HCT116 (cell line): Measurements from ENCODE around the gene DHX15. TPM values are rescaled to one million over a fixed set of nuclear protein-coding genes. Genes with fewer than 3 reads are reported as not detected.

Source experiments
- ATAC-seq: fragments of 200-7000 bp; cut with Tn5 transposase; 2 replicates; pipeline ENCODE4 v1.9.1; 2020; ENCODE audit warnings: mild to moderate bottlenecking, moderate library complexity
- BruUV-seq: library from RNA; stranded (reverse); fragments of 400-500 nt; replicated peaks from 2 replicates; lab custom pipeline; 2021; lab: Mats Ljungman, UMichigan
- CTCF ChIA-PET: fragments of 300-600 bp; sonication (Branson Sonifier 250); formaldehyde crosslinking; loops from one replicate; lab custom pipeline; 2021; ENCODE audit warnings: antibody characterized with exemption; lab: Charles Lee
- POLR2A ChIA-PET: fragments of 300-600, 350-600 bp; sonication (Branson Sonifier 250); formaldehyde crosslinking; loops from one replicate; lab custom pipeline; 2021; ENCODE audit warnings: antibody characterized with exemption; lab: Charles Lee
- RAD21 ChIA-PET, 2 experiments: fragments of 300-600 bp; sonication (Branson Sonifier 250); formaldehyde crosslinking; loops; one replicate each; lab custom pipeline; 2023; ENCODE audit warnings: low total read pairs in 2 of 2; ENCODE audit not compliant: uncharacterized antibody in 2 of 2, unreplicated experiment in 2 of 2, low non-redundant PET in 1 of 2; lab: Charles Lee
- DNase-seq: peaks from one replicate; pipeline ENCODE4 v3.0.0-alpha.2; 2010; ENCODE audit warnings: low read depth, low spot score
- H2AFZ ChIP-seq: fragments of 200-600 bp; shearing (Covaris generic), sonication (generic); 2 replicates; pipeline ENCODE4 v1.6.1; 2017; ENCODE audit warnings: low read depth, mixed run types, mixed read lengths, antibody characterized with exemption, low read length; ENCODE audit not compliant: poor library complexity, severe bottlenecking
- H3K27ac ChIP-seq: 2 replicates; pipeline ENCODE4 v1.5.1; 2012; ENCODE audit warnings: low read depth, low read length
- H3K27me3 ChIP-seq: fragments of 200-600 bp; sonication (generic); 2 replicates; pipeline ENCODE4 v1.6.1; 2016; ENCODE audit warnings: mixed run types, low read length, mixed read lengths; ENCODE audit not compliant: insufficient read depth
- H3K36me3 ChIP-seq, 2 experiments: fragments of 200-500 bp in 1 of 2; fragments of 200-600 bp in 1 of 2; sonication (Bioruptor generic) in 1 of 2; sonication (generic) in 1 of 2; 2 replicates each; pipeline versions ENCODE4 v1.5.1 to v1.6.1; 2014 to 2016; ENCODE audit warnings: low read length in 2 of 2, inconsistent platforms in 1 of 2, mixed read lengths in 1 of 2, mixed run types in 1 of 2; ENCODE audit not compliant: insufficient read depth in 2 of 2, control insufficient read depth in 1 of 2
- H3K4me1 ChIP-seq, 2 experiments: fragments of 200-600 bp in 1 of 2; sonication (generic) in 1 of 2; 2 replicates each; pipeline versions ENCODE4 v1.5.1 to v1.6.1; 2012 to 2017; ENCODE audit warnings: low read length in 2 of 2, inconsistent platforms in 1 of 2, mild to moderate bottlenecking in 1 of 2, mixed read lengths in 1 of 2, mixed run types in 1 of 2, moderate library complexity in 1 of 2; ENCODE audit not compliant: insufficient read depth in 2 of 2, control insufficient read depth in 1 of 2
- H3K4me2 ChIP-seq: fragments of 200-600 bp; sonication (generic); 2 replicates; pipeline ENCODE4 v1.6.1; 2017; ENCODE audit warnings: mixed run types, low read length, mixed read lengths
- H3K4me3 ChIP-seq, 2 experiments: fragments of 200-600 bp in 1 of 2; sonication (generic) in 1 of 2; replicated peaks in 1 of 2; 2 replicates each; pipeline ENCODE4 v1.5.1; 2011 to 2016; ENCODE audit warnings: low read length in 2 of 2, control low read depth in 1 of 2, low read depth in 1 of 2, mild to moderate bottlenecking in 1 of 2, mixed read lengths in 1 of 2, mixed run types in 1 of 2
- H3K79me2 ChIP-seq: fragments of 200-600 bp; sonication (generic); 2 replicates; pipeline ENCODE4 v1.6.1; 2017; ENCODE audit warnings: mild to moderate bottlenecking, mixed run types, low read length, moderate library complexity, mixed read lengths; ENCODE audit not compliant: insufficient read depth
- H3K9ac ChIP-seq: fragments of 200-600 bp; sonication (generic); 2 replicates; pipeline ENCODE4 v1.6.1; 2016; ENCODE audit warnings: low read length, mixed read lengths
- H3K9me2 ChIP-seq: fragments of 200-600 bp; sonication (generic), shearing (Covaris generic); 2 replicates; pipeline ENCODE4 v1.6.1; 2017; ENCODE audit warnings: mixed run types, mild to moderate bottlenecking, moderate library complexity; ENCODE audit not compliant: insufficient read depth
- H3K9me3 ChIP-seq, 2 experiments: fragments of 200-500 bp in 1 of 2; fragments of 200-600 bp in 1 of 2; sonication (Bioruptor generic) in 1 of 2; sonication (generic) in 1 of 2; 2 replicates each; pipeline ENCODE4 v1.6.1; 2014 to 2017; ENCODE audit warnings: low read length in 2 of 2, mixed read lengths in 2 of 2, inconsistent platforms in 1 of 2, low read depth in 1 of 2, mild to moderate bottlenecking in 1 of 2, mixed run types in 1 of 2, moderate library complexity in 1 of 2; ENCODE audit not compliant: control insufficient read depth in 1 of 2, insufficient read depth in 1 of 2
- H4K20me1 ChIP-seq: fragments of 200-600 bp; sonication (generic), shearing (Covaris generic); 2 replicates; pipeline ENCODE4 v1.6.1; 2017; ENCODE audit warnings: mixed run types, mild to moderate bottlenecking, moderate library complexity; ENCODE audit not compliant: insufficient read depth
- ATF3 ChIP-seq: IDR thresholded peaks from 2 replicates; pipeline ENCODE4 v1.6.1; 2012
- CBX3 ChIP-seq: IDR thresholded peaks from 2 replicates; pipeline ENCODE4 v1.6.1; 2012; ENCODE audit warnings: low read depth
- CTCF ChIP-seq, 3 experiments: fragments of 200-600 bp in 1 of 3; sonication (generic) in 1 of 3; IDR thresholded peaks in 2 of 3; conservative IDR thresholded peaks in 1 of 3; 2 replicates each; pipeline ENCODE4 v1.5.1; 2012 to 2017; ENCODE audit warnings: low read depth in 2 of 3, low read length in 2 of 3, antibody characterized with exemption in 1 of 3, borderline replicate concordance in 1 of 3, control low read depth in 1 of 3, mild to moderate bottlenecking in 1 of 3, mixed read lengths in 1 of 3, mixed run types in 1 of 3, moderate library complexity in 1 of 3; ENCODE audit not compliant: insufficient read depth in 1 of 3
- EGR1 ChIP-seq: IDR thresholded peaks from 2 replicates; pipeline ENCODE4 v1.6.1; 2012; ENCODE audit warnings: low read depth
- ELF1 ChIP-seq: IDR thresholded peaks from 2 replicates; pipeline ENCODE4 v1.6.1; 2012; ENCODE audit warnings: low read depth, borderline replicate concordance
- EZH2phosphoT487 ChIP-seq: fragments of 200-600 bp; IDR thresholded peaks from 2 replicates; pipeline ENCODE4 v1.6.1; 2018; ENCODE audit warnings: antibody characterized with exemption, borderline replicate concordance
- FOSL1 ChIP-seq: IDR thresholded peaks from 2 replicates; pipeline ENCODE4 v1.6.1; 2012; ENCODE audit warnings: low read depth
- JUND ChIP-seq: IDR thresholded peaks from 2 replicates; pipeline ENCODE4 v1.6.1; 2012
- POLR2A ChIP-seq: IDR thresholded peaks from 2 replicates; pipeline ENCODE4 v1.7.0; 2011; ENCODE audit warnings: borderline replicate concordance; ENCODE audit not compliant: insufficient read depth, insufficient read length; ENCODE audit errors: extremely low read depth
- POLR2AphosphoS5 ChIP-seq: IDR thresholded peaks from 2 replicates; pipeline ENCODE4 v1.6.1; 2011; ENCODE audit warnings: mild to moderate bottlenecking, low read depth, low read length, moderate library complexity
- SIN3A ChIP-seq: IDR thresholded peaks from 2 replicates; pipeline ENCODE4 v1.6.1; 2012; ENCODE audit warnings: low read depth
- SP1 ChIP-seq: IDR thresholded peaks from 2 replicates; pipeline ENCODE4 v1.6.1; 2012; ENCODE audit warnings: low read depth
- SRF ChIP-seq: IDR thresholded peaks from 2 replicates; pipeline ENCODE4 v1.6.1; 2012; ENCODE audit warnings: low read depth
- TCF7L2 ChIP-seq: IDR thresholded peaks from 2 replicates; pipeline ENCODE4 v1.7.0; 2011; ENCODE audit warnings: borderline replicate concordance, inconsistent platforms; ENCODE audit not compliant: insufficient read depth, insufficient read length; ENCODE audit errors: extremely low read depth
- YY1 ChIP-seq: IDR thresholded peaks from 2 replicates; pipeline ENCODE4 v1.6.1; 2011; ENCODE audit warnings: low read length, low read depth, moderate library complexity, mild to moderate bottlenecking; ENCODE audit not compliant: insufficient replicate concordance; ENCODE audit errors: extremely low read depth
- ZBTB33 ChIP-seq: IDR thresholded peaks from 2 replicates; pipeline ENCODE4 v1.6.1; 2011; ENCODE audit warnings: mild to moderate bottlenecking, low read length, moderate library complexity; ENCODE audit not compliant: insufficient replicate concordance; ENCODE audit errors: extremely low read depth
- ZFX ChIP-seq: fragments of 450-650 bp; IDR thresholded peaks from 2 replicates; pipeline ENCODE4 v1.6.1; 2017
- intact Hi-C: fragments of 100-400 bp; cut with micrococcal nuclease; formaldehyde crosslinking; loops from 2 replicates; pipeline ENCODE4 v1.10.0; 2022
- total RNA-seq: library from RNA; stranded (reverse); gene quantifications from one replicate; pipeline ENCODE4 v1.2.1, GENCODE V29; 2021; ENCODE audit not compliant: unreplicated experiment

DHX15 gene
- total RNA-seq, 1 experiment from 2014 or later, result 195 TPM

- RAD21 ChIA-PET, result no interaction called here
- TSS peak; percentile 3 for BruUV-seq
- Histone ChIP-seq H3K36me3 (peaks cover 2 to 18% of the 10 kb centered on the region in 2 experiments; a peak in 3 of 4 replicates), H3K9ac (no peak overlapping the region), H3K4me1 (no peaks in the 10 kb centered on the region), H4K20me1 (peaks cover 23% of the 10 kb centered on the region; the same call in 1 of the 2 replicates), H2AFZ (no peak overlapping the region), H3K9me3 (no peaks in the 10 kb centered on the region), H3K27ac (no peak overlapping the region), H3K79me2 (peaks cover 23% of the 10 kb centered on the region), H3K27me3 (no peaks in the 10 kb centered on the region), H3K4me3 (no peak overlapping the region), H3K4me2 (no peak overlapping the region), H3K9me2 (no peaks in the 10 kb centered on the region)
- ATAC-seq (no peak), DNase-seq (no peak)
- CTCF ChIA-PET, result no interaction called here
- POLR2A ChIA-PET, result no interaction called here
- intact Hi-C loops, result no loop called here
- TF ChIP-seq TCF7L2 (no peak), ZBTB33 (no peak), POLR2A (no peak), SRF (no peak), ATF3 (no peak), ELF1 (no peak), FOSL1 (no peak), ZFX (no peak), YY1 (no peak), EZH2phosphoT487 (no peak), CBX3 (no peak), POLR2AphosphoS5 (no peak; the same call in 1 of the 2 replicates), EGR1 (no peak), SIN3A (no peak), JUND (no peak), CTCF (IDR thresholded peaks at IDR 0.05 in 2 of 3, conservative IDR thresholded peaks at IDR 0.05 in 1 of 3; ENCODE audit: borderline replicate concordance in 1 of 3, insufficient read depth in 1 of 3, low read depth in 2 of 3, low read length in 2 of 3) (no peak), SP1 (no peak)
Measured at GRCh38 chr4:24513718-24514117, 70.6 kb downstream of the DHX15 start.
